NAMALWA (cell line): ENCODE results near the gene RERG.
A peak's percentile ranks its signal among the peaks of the same experiment; 100 is the strongest.

Experiments
- DNase-seq: peaks from one replicate; pipeline ENCODE4 v3.0.0-alpha.2; 2015; ENCODE audit warnings: low spot score

Gene RERG, protein sequence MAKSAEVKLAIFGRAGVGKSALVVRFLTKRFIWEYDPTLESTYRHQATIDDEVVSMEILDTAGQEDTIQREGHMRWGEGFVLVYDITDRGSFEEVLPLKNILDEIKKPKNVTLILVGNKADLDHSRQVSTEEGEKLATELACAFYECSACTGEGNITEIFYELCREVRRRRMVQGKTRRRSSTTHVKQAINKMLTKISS

GRCh38 chr12:15220915-15221885 lies at the start of gene RERG:
Gene RERG (minus strand): TSS chr12:15221417. CDS start chr12:15217489, 3,928 bp downstream.
- no peak for DNase-seq

GRCh38 chr12:15270591-15270990 lies 49.4 kb upstream of the RERG start:
- DNase-seq: no peak

DNA sequence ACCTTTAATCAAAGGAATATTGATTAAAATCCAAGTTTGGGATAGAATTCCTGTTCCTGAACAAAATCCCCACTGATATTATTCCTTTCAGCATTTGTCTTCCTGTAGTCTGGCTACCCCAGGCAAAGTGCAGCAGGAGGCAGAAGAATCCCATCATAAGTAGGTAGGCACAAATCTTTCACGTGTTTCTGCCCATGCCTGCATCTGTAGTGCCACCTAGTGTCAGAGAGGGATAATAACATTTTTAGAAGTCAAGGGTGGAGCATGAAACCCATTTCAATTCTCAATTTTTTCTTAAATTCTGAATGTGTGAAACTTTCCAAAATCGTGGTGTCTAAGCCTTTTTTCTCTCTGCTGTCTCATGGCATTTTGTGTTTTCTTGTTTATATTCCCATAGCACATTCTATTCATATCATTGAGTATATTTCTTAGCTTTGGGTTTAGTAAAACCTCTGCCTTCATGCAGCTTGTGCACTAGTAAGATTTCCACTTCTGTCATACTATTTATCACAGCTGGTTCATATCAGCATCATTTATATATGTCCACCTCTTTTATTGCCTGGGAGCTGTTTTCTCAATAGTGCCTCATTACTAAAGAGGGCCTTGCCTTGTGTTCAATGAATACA lies 47.8 kb upstream of the RERG start:
- DNase-seq: peak; percentile 82

DNA sequence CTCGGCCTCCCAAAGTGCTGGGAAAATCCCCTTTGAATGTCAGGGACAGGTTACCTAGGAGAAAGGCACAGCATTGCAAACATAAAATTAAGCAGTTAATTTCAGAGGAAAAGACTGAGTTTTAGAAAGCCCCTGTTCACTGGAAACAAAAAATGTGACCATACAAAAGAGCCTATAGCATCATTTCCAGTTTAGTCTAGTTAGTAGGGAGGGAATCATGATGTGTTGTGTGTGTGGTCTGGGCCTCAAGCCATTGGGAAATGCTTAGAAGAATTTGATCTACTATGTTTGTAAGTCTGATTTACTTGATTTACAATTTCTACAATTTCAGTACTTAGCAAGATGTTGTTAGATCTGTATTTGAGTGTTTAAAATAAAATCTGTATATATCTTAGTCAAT lies 47.1 kb upstream of the RERG start:
- DNase-seq: no peak

DNA sequence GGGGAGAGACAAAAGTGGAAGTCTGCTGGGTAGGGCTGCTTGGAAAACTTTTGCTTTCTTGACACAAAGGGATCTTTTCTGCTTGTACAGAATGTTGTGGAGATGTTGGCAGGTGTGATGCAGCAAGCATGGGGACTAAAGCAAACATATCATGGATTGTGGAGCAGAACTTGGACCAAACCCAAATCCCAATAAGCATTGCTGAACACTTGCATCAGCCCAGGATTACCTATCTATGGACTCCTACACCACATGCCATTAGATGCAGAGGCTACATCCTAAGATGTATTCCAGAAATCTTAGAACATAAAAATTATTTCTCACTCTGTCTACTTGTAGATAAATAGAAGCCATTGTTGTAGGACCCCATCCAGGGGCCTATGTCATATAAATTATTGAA lies 44.7 kb upstream of the RERG start:
- DNase-seq: no peak

GRCh38 chr12:15256761-15257160 lies 35.5 kb upstream of the RERG start:
- no peak for DNase-seq

DNA sequence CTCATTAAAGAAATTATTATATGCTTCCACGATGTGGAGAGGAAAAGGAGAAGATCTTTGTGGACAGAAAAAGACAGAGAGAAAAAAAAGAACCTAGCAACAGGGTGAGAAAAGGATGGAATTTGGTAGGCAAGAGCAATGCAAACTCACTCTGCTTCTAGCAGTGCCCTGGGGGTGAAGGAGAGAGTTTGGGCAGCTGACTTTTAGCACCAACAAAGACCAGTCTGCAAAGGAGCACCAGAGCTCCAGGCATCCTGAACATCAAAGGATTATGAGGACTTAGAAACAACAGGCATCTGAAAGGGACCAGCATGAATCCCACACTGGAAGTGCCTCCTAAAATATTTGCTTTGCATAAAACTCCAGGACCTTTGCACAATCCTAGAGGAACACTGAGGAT lies 32.8 kb upstream of the RERG start:
- no peak for DNase-seq

DNA sequence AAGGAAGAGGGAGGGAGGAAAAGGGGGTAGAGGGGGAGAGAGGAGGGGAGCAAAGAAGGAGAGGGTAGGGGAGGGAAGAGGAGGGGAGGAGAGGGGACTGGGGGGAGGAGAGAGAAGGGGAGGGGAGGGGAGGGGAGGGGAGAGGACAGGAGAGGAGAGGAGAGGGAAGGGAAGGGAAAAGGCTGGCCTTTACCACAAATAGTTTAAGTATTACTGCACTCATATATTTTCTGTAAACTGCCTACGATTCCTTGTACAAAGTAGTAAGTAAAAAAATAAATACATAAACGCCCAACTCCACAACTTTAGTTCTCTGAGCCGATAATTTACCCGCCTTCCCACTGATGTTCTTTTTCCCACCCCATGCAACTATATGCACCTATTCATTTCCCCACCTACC lies 23.7 kb upstream of the RERG start:
- DNase-seq: no peak

- no peak for DNase-seq
Measured at GRCh38 chr12:15244341-15244740, 23.1 kb upstream of the RERG start.

DNA sequence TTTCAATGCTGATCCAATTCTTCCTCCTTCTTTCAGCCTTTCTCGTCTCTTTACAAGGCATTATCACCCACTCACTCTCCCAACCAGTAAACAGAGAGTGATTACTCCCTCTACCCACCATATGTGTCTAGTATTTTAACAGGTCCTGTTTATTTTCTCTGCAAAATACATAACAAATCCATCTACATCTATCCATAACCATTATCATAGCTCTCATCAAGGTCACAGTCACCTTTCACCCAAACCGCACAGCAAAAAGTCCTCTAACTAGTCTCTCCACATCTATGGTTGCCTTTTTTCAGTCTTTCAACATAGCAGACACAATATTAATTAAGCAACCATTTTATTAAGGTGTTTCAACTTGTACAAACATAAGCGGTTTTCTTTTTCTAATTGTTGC lies 21.9 kb upstream of the RERG start:
- no peak for DNase-seq

DNA sequence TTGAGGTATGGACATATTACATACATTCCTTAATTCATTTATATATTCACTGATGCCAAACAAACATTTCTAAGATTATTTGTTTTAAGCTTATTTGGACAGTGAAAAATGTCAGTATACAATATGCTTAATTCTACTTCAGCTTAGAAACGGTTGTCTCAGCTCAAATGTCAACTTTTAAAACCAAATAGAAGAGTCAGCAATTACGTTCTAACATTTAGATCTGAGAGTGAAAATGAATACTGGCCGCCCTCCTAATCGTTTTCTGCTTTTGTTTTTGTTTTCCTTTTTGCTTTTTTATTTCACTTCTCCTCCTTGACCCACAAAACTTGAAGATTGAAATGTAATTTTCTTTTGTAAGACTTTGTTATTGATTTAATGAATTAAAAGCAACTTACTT lies 19.7 kb upstream of the RERG start:
- DNase-seq: no peak

GRCh38 chr12:15234508-15234907 lies 13.3 kb upstream of the RERG start:
- DNase-seq: no peak

DNA sequence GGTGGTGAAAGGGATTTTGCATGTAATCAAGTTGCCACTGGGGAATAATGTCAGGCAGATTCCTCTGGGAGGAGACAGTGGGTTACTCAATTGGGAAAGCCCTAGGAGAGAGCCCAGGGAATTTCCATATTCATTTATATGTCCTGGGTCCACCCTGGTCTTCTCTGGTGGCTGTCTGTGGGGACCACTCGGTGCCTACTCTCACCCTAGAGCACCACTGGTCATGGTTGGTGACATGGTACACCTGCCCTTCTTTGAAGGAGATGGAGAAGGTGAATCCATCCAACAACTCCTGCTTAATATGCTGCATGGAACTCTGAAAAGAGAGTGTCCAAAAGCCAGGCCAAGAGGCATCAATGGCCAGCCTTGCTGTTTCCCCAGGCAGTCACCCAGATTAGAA lies 12.8 kb upstream of the RERG start:
- DNase-seq: no peak

GRCh38 chr12:15232959-15233358 lies 11.7 kb upstream of the RERG start:
- DNase-seq: no peak

DNA sequence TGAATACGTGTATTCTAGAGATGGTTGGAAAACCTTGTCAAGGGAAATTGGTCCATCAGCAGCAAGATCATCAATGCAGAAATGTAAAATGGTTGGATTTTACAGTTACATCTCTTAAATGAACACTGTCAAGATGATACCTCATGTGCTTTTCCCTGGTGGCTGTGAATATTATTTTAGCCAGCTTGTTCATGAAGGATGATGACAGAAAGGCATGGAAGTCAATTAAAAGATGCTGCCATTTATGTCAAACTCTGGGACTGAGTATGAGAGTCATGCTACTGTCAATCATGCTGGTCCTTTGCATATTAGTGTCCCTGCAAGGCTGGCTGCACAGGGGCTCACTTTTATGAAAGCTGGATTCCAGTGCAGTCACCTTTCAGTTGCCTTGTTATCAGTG lies 10.3 kb upstream of the RERG start:
- DNase-seq: no peak

GRCh38 chr12:15230751-15231150 lies 9.5 kb upstream of the RERG start:
- no peak for DNase-seq

DNA sequence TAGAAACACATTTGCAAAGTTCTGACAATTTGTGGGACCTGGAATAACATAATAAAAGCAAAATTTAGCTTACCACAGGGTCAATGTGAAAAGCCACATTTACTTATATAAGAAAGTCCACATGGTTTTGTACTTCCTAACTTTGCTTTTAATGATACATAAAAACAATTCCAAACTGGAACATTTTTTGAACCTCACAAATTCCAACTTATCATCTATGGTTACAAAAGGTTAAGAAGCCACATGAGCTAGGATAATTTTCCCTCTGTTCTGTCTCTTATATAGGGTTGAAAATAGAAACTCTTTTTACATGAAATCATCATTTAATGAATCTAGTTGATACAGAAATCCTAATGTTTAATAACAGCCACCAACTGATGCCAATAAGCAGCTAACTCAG lies 8.9 kb upstream of the RERG start:
- no peak for DNase-seq

DNA sequence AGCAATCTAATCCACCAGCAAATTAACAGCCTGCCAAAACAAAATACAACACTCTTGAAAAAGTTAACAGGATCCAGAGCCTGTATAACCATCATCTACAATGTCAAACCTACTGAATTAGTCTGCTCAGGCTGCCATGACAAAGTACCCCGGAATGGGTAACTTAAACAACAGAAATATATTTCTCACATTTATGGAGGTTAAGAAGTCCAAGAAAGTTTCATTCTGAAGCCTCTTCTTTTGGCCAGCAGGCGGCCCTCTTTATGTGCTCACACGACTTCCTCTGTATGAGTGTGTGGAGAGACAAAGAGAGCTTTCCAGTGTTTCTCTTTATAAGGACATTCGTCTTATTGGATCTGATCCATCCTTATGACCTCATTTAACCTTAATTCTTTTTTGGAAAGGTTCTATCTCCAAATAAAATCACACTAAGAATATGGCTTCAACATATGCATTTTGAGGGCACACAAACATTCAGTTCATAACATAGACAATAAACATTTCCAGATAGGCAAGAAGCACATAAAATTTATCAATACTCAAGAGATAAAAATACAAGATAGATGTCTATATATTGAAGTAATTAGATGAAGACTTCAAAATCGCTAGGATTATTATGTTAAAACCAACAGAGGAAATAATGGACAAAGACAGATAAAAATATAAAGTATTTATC lies 5.9 kb upstream of the RERG start:
- peak; percentile 68 for DNase-seq

- peak; percentile 58 for DNase-seq
Measured at GRCh38 chr12:15225863-15226218, 4.6 kb upstream of the RERG start.

DNA sequence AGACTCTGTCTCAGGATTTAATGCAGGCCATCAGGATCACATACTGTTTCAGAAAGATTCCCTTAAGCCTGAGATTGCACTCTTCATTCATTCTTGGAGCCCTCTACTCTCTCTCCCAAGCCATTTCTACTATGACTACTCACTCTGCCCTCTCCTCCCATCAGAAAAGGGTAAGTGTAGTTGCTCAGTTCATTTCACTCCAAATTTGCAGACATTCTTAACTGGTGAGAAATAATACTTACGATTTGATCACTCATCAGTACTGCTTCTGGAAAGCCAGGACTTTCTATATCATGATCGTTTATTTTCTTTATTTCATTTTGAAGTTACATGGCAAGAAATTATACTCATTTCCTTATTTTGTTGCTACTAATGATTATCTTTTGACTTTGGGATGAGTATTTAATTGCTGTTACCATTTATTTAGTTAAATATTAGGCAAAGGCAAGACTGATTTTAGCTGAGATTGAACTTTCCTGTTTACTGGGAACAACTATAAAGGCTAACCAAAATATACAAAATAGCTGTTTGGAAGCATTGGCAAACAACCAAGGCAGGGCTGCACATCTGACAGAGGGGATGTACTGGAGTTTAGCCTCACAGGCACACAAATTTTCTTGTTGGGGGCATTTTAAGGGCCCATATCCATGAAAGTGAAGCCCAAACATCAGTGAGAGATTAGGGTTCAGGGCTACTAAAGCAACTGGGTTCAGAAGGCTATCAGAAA lies 4.1 kb upstream of the RERG start:
- DNase-seq: no peak

DNA sequence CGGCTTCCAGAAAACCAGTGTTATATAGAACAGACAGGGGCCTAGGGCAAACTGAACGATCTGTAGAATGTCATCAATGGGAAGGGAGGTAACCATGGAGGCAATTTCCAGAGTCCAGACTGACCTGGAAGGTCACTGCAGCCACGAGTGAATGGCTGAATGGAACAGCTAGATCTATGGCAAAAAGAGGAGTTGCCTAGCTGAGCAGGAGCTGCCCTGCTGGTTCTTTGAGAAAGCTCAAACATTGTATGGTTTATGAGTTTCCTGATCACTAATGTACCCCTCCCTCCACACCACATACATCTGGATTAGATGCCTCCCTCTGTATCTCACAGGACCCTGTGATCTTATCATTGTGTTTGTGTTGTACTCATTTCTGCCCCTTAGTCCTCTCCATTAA lies 1.0 kb upstream of the RERG start:
- DNase-seq: no peak

DNA sequence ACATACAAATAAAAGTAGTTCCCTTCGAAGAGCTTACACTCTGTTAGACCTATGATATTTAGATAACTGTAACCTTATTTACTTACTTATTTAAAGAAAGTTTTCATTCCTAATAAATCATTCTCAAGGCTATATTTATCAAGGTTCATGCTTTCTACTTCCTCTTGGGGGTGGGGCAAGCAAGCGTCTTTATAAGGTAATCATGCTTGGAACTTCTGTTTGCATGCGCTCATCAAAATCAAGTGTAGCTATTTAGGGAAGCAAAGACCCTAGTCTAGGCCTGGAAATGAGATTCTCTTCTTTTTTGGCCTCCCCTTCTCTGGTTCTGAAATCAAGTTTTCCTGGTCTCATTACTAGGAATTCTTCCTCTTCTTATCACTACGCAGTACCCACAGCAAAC lies 766 bp downstream of the RERG start:
- no peak for DNase-seq
